ENCODE results near the gene NTSR2. TPM values are rescaled to one million over a fixed set of nuclear protein-coding genes. Genes with fewer than 3 reads are reported as not detected.

The NTSR2 gene
- total and polyA plus RNA-seq, 4 donors, result not detected

DNA sequence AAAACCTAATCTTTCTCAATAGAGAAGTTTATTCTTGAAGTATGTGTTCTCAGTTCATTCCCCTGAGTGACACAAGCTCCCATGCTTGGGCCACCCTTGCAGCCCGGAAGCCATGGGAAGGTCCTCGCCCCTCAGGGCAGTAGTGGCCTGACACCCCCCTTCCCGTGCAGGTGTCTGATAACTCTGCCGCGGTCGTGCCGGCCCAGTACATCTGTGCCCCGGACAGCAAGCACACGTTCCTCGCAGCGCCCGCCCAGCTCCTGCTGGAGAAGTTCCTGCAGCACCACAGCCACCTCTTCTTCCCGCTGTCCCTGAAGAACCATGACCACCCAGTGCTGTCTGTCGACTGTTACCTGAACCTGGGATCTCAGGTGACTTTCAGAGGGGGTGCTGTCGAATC is 32.4 kb downstream of the NTSR2 start:
- Histone ChIP-seq H3K9ac (ENCODE audit: low read depth in 1 of 2, low read length in 2 of 2) (no peak overlapping the region), H3K36me3 (ENCODE audit: control insufficient read depth in 4 of 4, insufficient read depth in 3 of 4, low read depth in 1 of 4, low read length in 3 of 4) (peaks cover 0 to 10% (median 4%) of the 10 kb centered on the region in 4 donors), H3K27me3 (ENCODE audit: control insufficient read depth in 4 of 4, insufficient read depth in 4 of 4, low read length in 3 of 4) (no peaks in the 10 kb centered on the region), H3K4me1 (ENCODE audit: control insufficient read depth in 4 of 4, insufficient read depth in 4 of 4, low read length in 3 of 4) (no peaks in the 10 kb centered on the region), H3K4me3 (ENCODE audit: low read depth in 1 of 3, low read length in 3 of 3) (no peak overlapping the region), H3K27ac (ENCODE audit: low read depth in 1 of 2, low read length in 2 of 2) (no peak overlapping the region), H3K9me3 (ENCODE audit: control insufficient read depth in 4 of 4, low read length in 3 of 4) (no peaks in the 10 kb centered on the region)
- 93% methylated on average over 15 of the region's 15 CpGs for WGBS
- no peak for DNase-seq (ENCODE audit: low spot score)
- no peak for TF ChIP-seq RXRA (IDR thresholded peaks at IDR 0.05)
- TF ChIP-seq YY1 (IDR thresholded peaks at IDR 0.05), result no peak
- TF ChIP-seq JUND (IDR thresholded peaks at IDR 0.05), result no peak
- TF ChIP-seq, protein P1, sequence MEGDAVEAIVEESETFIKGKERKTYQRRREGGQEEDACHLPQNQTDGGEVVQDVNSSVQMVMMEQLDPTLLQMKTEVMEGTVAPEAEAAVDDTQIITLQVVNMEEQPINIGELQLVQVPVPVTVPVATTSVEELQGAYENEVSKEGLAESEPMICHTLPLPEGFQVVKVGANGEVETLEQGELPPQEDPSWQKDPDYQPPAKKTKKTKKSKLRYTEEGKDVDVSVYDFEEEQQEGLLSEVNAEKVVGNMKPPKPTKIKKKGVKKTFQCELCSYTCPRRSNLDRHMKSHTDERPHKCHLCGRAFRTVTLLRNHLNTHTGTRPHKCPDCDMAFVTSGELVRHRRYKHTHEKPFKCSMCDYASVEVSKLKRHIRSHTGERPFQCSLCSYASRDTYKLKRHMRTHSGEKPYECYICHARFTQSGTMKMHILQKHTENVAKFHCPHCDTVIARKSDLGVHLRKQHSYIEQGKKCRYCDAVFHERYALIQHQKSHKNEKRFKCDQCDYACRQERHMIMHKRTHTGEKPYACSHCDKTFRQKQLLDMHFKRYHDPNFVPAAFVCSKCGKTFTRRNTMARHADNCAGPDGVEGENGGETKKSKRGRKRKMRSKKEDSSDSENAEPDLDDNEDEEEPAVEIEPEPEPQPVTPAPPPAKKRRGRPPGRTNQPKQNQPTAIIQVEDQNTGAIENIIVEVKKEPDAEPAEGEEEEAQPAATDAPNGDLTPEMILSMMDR (IDR thresholded peaks at IDR 0.05; ENCODE audit: low read depth, low read length, missing input control), result no peak
- TF ChIP-seq NR2F2 (IDR thresholded peaks at IDR 0.05), result no peak
- TF ChIP-seq SP1 (IDR thresholded peaks at IDR 0.05), result no peak
- TF ChIP-seq, protein P2, sequence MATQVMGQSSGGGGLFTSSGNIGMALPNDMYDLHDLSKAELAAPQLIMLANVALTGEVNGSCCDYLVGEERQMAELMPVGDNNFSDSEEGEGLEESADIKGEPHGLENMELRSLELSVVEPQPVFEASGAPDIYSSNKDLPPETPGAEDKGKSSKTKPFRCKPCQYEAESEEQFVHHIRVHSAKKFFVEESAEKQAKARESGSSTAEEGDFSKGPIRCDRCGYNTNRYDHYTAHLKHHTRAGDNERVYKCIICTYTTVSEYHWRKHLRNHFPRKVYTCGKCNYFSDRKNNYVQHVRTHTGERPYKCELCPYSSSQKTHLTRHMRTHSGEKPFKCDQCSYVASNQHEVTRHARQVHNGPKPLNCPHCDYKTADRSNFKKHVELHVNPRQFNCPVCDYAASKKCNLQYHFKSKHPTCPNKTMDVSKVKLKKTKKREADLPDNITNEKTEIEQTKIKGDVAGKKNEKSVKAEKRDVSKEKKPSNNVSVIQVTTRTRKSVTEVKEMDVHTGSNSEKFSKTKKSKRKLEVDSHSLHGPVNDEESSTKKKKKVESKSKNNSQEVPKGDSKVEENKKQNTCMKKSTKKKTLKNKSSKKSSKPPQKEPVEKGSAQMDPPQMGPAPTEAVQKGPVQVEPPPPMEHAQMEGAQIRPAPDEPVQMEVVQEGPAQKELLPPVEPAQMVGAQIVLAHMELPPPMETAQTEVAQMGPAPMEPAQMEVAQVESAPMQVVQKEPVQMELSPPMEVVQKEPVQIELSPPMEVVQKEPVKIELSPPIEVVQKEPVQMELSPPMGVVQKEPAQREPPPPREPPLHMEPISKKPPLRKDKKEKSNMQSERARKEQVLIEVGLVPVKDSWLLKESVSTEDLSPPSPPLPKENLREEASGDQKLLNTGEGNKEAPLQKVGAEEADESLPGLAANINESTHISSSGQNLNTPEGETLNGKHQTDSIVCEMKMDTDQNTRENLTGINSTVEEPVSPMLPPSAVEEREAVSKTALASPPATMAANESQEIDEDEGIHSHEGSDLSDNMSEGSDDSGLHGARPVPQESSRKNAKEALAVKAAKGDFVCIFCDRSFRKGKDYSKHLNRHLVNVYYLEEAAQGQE (IDR thresholded peaks at IDR 0.05), result no peak
- no peak for TF ChIP-seq FOXA2 (IDR thresholded peaks at IDR 0.05)
- TF ChIP-seq HNF4G (IDR thresholded peaks at IDR 0.05), result no peak
- TF ChIP-seq GABPA (IDR thresholded peaks at IDR 0.05 in 1 of 2, conservative IDR thresholded peaks at IDR 0.05 in 1 of 2), result no peak
- no peak for TF ChIP-seq HNF4A (conservative IDR thresholded peaks at IDR 0.05)
- TF ChIP-seq FOXA1 (IDR thresholded peaks at IDR 0.05), result no peak
- TF ChIP-seq EGR1 (IDR thresholded peaks at IDR 0.05; ENCODE audit: low read depth in 2 of 2), result no peak
- TF ChIP-seq, protein P3, sequence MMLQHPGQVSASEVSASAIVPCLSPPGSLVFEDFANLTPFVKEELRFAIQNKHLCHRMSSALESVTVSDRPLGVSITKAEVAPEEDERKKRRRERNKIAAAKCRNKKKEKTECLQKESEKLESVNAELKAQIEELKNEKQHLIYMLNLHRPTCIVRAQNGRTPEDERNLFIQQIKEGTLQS (IDR thresholded peaks at IDR 0.05), result no peak
- no peak for TF ChIP-seq RAD21 (IDR thresholded peaks at IDR 0.05)
- TF ChIP-seq, protein P4, sequence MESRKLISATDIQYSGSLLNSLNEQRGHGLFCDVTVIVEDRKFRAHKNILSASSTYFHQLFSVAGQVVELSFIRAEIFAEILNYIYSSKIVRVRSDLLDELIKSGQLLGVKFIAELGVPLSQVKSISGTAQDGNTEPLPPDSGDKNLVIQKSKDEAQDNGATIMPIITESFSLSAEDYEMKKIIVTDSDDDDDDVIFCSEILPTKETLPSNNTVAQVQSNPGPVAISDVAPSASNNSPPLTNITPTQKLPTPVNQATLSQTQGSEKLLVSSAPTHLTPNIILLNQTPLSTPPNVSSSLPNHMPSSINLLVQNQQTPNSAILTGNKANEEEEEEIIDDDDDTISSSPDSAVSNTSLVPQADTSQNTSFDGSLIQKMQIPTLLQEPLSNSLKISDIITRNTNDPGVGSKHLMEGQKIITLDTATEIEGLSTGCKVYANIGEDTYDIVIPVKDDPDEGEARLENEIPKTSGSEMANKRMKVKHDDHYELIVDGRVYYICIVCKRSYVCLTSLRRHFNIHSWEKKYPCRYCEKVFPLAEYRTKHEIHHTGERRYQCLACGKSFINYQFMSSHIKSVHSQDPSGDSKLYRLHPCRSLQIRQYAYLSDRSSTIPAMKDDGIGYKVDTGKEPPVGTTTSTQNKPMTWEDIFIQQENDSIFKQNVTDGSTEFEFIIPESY (IDR thresholded peaks at IDR 0.05), result no peak
- no peak for TF ChIP-seq TAF1 (conservative IDR thresholded peaks at IDR 0.05)
- TF ChIP-seq, protein P5, sequence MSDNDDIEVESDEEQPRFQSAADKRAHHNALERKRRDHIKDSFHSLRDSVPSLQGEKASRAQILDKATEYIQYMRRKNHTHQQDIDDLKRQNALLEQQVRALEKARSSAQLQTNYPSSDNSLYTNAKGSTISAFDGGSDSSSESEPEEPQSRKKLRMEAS (IDR thresholded peaks at IDR 0.05), result no peak
